HepG2 (cell line): ENCODE measurements around the gene VAMP3. TPM values are rescaled to one million over a fixed set of nuclear protein-coding genes. Genes with fewer than 3 reads are reported as not detected.

ENCODE experiments used
- CEBPG ChIP-seq: IDR thresholded peaks from 2 replicates; pipeline ENCODE4 v1.6.1; 2016
- EEA1 ChIP-seq: sonication (generic); formaldehyde crosslinking; IDR thresholded peaks from 2 replicates; pipeline ENCODE4 v1.5.1; 2020; ENCODE audit warnings: mild to moderate bottlenecking, missing genetic modification reagents, borderline replicate concordance
- EP300 ChIP-seq, 3 experiments: sonication (generic) in 1 of 3; formaldehyde crosslinking in 1 of 3; IDR thresholded peaks; 2 replicates each; pipeline versions ENCODE4 v1.5.1 to v1.6.1; 2011 to 2020; ENCODE audit warnings: low read depth in 2 of 3, low read length in 2 of 3, borderline replicate concordance in 1 of 3, improper control_type of control experiment in 1 of 3, mild to moderate bottlenecking in 1 of 3, missing genetic modification reagents in 1 of 3, moderate library complexity in 1 of 3
- FOXP4 ChIP-seq: sonication (generic); formaldehyde crosslinking; IDR thresholded peaks from 2 replicates; pipeline ENCODE4 v1.4.0; 2020; ENCODE audit warnings: missing genetic modification reagents
- GFI1 ChIP-seq: sonication (generic); formaldehyde crosslinking; IDR thresholded peaks from 2 replicates; pipeline ENCODE4 v1.5.0; 2020; ENCODE audit warnings: missing genetic modification reagents, mild to moderate bottlenecking, borderline replicate concordance
- LBX2 ChIP-seq: sonication (generic); formaldehyde crosslinking; IDR thresholded peaks from 2 replicates; pipeline ENCODE4 v1.5.0; 2020; ENCODE audit warnings: missing genetic modification reagents, mild to moderate bottlenecking, borderline replicate concordance
- MTF2 ChIP-seq: sonication (generic); formaldehyde crosslinking; IDR thresholded peaks from 2 replicates; pipeline ENCODE4 v1.5.0; 2020; ENCODE audit warnings: missing genetic modification reagents, borderline replicate concordance
- NKX3-1 ChIP-seq: sonication (generic); formaldehyde crosslinking; IDR thresholded peaks from 2 replicates; pipeline ENCODE4 v1.5.0; 2020; ENCODE audit warnings: missing genetic modification reagents
- NR2F2 ChIP-seq: IDR thresholded peaks from 2 replicates; pipeline ENCODE4 v1.6.1; 2012; ENCODE audit warnings: low read depth, inconsistent platforms, borderline replicate concordance
- NR2F6 ChIP-seq, 2 experiments: IDR thresholded peaks; 2 replicates each; pipeline ENCODE4 v1.6.1; 2016; ENCODE audit warnings: antibody characterized with exemption in 1 of 2, mild to moderate bottlenecking in 1 of 2
- RXRA ChIP-seq: sonication (generic); formaldehyde crosslinking; IDR thresholded peaks from 2 replicates; pipeline ENCODE4 v1.5.1; 2020; ENCODE audit warnings: missing genetic modification reagents
- SOX5 ChIP-seq: IDR thresholded peaks from 2 replicates; pipeline ENCODE4 v1.6.1; 2016; ENCODE audit warnings: borderline replicate concordance
- TEAD3 ChIP-seq: optimal IDR thresholded peaks from 2 replicates; pipeline ENCODE3; 2016; ENCODE audit warnings: borderline replicate concordance
- ZFP36L1 ChIP-seq: sonication (generic); formaldehyde crosslinking; IDR thresholded peaks from 2 replicates; pipeline ENCODE4 v1.8.0; 2022; ENCODE audit warnings: mild to moderate bottlenecking, missing genetic modification reagents, moderate library complexity
- ZNF563 ChIP-seq: sonication (generic); formaldehyde crosslinking; IDR thresholded peaks from 2 replicates; pipeline ENCODE4 v1.8.0; 2022; ENCODE audit warnings: mild to moderate bottlenecking, moderate library complexity, missing genetic modification reagents
- ZNF766 ChIP-seq: sonication (generic); formaldehyde crosslinking; IDR thresholded peaks from 2 replicates; pipeline ENCODE4 v1.5.0; 2020; ENCODE audit warnings: missing genetic modification reagents, borderline replicate concordance
- ZSCAN31 ChIP-seq: sonication (generic); formaldehyde crosslinking; IDR thresholded peaks from 2 replicates; pipeline ENCODE4 v1.5.0; 2020; ENCODE audit warnings: low read depth, mild to moderate bottlenecking, missing genetic modification reagents
- polyA plus RNA-seq, 8 experiments: library from polyadenylated mRNA; depleted of rRNA in 3 of 8; stranded (reverse) in 7 of 8; unstranded in 1 of 8; fragments of >200 nt; fragmentation: Illumina TruSeq in 4 of 8; extraction: Trizol in 4 of 8; gene quantifications; 2 replicates each; pipeline versions ENCODE4 v1.2.1 to v1.2.3, GENCODE V29; 2011 to 2016; ENCODE audit warnings: low read depth in 4 of 8, missing spikeins in 1 of 8, mixed read lengths in 1 of 8; ENCODE audit not compliant: insufficient read depth in 1 of 8
- total RNA-seq, 5 experiments: library from RNA; depleted of rRNA; stranded (reverse); fragments of >200 nt; fragmentation: Illumina TruSeq; extraction: Trizol; gene quantifications; 2 replicates each; pipeline ENCODE4 v1.2.3, GENCODE V29; 2016; ENCODE audit warnings: low read depth in 1 of 5
- TF ChIP-seq, protein P1 (sequence below): IDR thresholded peaks from 2 replicates; pipeline ENCODE4 v1.6.1; 2012; ENCODE audit warnings: low read depth, low read length, improper control_type of control experiment
- TF ChIP-seq, protein P2 (sequence below): sonication (generic); formaldehyde crosslinking; conservative IDR thresholded peaks from 2 replicates; pipeline ENCODE4 v1.4.0; 2020; ENCODE audit warnings: missing genetic modification reagents
- TF ChIP-seq, protein P3 (sequence below): sonication (generic); formaldehyde crosslinking; conservative IDR thresholded peaks from 2 replicates; pipeline ENCODE4 v1.4.0; 2020; ENCODE audit warnings: missing genetic modification reagents

The VAMP3 gene
- total and polyA plus RNA-seq, 2 of the 13 experiments (the other 11 are each of a cell fraction or from before 2014, with no cell fraction given): 75.3 to 88.7 TPM

- TF ChIP-seq ZNF563 (CRISPR knock-in tag): no peak
- no peak for TF ChIP-seq LBX2 (CRISPR knock-in tag)
- TF ChIP-seq, protein P1, sequence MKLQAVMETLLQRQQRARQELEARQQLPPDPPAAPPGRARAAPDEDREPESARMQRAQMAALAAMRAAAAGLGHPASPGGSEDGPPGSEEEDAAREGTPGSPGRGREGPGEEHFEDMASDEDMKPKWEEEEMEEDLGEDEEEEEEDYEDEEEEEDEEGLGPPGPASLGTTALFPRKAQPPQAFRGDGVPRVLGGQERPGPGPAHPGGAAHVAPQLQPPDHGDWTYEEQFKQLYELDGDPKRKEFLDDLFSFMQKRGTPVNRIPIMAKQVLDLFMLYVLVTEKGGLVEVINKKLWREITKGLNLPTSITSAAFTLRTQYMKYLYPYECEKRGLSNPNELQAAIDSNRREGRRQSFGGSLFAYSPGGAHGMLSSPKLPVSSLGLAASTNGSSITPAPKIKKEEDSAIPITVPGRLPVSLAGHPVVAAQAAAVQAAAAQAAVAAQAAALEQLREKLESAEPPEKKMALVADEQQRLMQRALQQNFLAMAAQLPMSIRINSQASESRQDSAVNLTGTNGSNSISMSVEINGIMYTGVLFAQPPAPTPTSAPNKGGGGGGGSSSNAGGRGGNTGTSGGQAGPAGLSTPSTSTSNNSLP: peak; percentile 73
- peak; percentile 88 for TF ChIP-seq CEBPG (CRISPR knock-in tag)
- 0 out of 4 replicates have a peak, but pooled peaks of 1 of the 2 experiments have one; percentile 29 for TF ChIP-seq EP300 (IDR thresholded peaks at IDR 0.05; ENCODE audit: low read depth in 2 of 2, low read length in 2 of 2)
- TF ChIP-seq EP300 (CRISPR knock-in tag; IDR thresholded peaks at IDR 0.05; ENCODE audit: borderline replicate concordance): no peak
- TF ChIP-seq TEAD3 (CRISPR knock-in tag): peak; percentile 23
- TF ChIP-seq, protein P2, sequence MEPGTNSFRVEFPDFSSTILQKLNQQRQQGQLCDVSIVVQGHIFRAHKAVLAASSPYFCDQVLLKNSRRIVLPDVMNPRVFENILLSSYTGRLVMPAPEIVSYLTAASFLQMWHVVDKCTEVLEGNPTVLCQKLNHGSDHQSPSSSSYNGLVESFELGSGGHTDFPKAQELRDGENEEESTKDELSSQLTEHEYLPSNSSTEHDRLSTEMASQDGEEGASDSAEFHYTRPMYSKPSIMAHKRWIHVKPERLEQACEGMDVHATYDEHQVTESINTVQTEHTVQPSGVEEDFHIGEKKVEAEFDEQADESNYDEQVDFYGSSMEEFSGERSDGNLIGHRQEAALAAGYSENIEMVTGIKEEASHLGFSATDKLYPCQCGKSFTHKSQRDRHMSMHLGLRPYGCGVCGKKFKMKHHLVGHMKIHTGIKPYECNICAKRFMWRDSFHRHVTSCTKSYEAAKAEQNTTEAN (CRISPR knock-in tag): no peak
- TF ChIP-seq ZNF766 (CRISPR knock-in tag): 0 out of 2 replicates have a peak, but pooled peaks have one; percentile 24
- no peak for TF ChIP-seq MTF2 (CRISPR knock-in tag)
- TF ChIP-seq RXRA: no peak
- TF ChIP-seq NKX3-1 (CRISPR knock-in tag): no peak
- TF ChIP-seq, protein P3, sequence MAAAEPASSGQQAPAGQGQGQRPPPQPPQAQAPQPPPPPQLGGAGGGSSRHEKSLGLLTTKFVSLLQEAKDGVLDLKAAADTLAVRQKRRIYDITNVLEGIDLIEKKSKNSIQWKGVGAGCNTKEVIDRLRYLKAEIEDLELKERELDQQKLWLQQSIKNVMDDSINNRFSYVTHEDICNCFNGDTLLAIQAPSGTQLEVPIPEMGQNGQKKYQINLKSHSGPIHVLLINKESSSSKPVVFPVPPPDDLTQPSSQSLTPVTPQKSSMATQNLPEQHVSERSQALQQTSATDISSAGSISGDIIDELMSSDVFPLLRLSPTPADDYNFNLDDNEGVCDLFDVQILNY (CRISPR knock-in tag): no peak
- peak; percentile 65; the same call in 1 of the 2 replicates for TF ChIP-seq SOX5 (CRISPR knock-in tag)
- TF ChIP-seq FOXP4: peak; percentile 26; the same call in 1 of the 2 replicates
- TF ChIP-seq NR2F2: peak; percentile 82
- no peak for TF ChIP-seq EEA1 (CRISPR knock-in tag)
- 0 out of 2 replicates have a peak, but pooled peaks have one; percentile 25 for TF ChIP-seq ZFP36L1
- TF ChIP-seq GFI1: peak; percentile 69; the same call in 1 of the 2 replicates
- peak; percentile 91 for TF ChIP-seq NR2F6 (IDR thresholded peaks at IDR 0.05)
- peak; percentile 90 for TF ChIP-seq NR2F6 (CRISPR knock-in tag; IDR thresholded peaks at IDR 0.05)
- TF ChIP-seq ZSCAN31 (CRISPR knock-in tag): no peak
These were observed 18.3 kb upstream of the VAMP3 start (continued) for GRCh38 chr1:7752512-7753417.
